NCI-H526 (cell line): ENCODE measurements around the gene STAC3.

ENCODE experiments used
- DNase-seq, 2 experiments: peaks; one replicate each; lab custom pipeline; 2025; lab: John Stamatoyannopoulos, UW

The STAC3 gene

DNA sequence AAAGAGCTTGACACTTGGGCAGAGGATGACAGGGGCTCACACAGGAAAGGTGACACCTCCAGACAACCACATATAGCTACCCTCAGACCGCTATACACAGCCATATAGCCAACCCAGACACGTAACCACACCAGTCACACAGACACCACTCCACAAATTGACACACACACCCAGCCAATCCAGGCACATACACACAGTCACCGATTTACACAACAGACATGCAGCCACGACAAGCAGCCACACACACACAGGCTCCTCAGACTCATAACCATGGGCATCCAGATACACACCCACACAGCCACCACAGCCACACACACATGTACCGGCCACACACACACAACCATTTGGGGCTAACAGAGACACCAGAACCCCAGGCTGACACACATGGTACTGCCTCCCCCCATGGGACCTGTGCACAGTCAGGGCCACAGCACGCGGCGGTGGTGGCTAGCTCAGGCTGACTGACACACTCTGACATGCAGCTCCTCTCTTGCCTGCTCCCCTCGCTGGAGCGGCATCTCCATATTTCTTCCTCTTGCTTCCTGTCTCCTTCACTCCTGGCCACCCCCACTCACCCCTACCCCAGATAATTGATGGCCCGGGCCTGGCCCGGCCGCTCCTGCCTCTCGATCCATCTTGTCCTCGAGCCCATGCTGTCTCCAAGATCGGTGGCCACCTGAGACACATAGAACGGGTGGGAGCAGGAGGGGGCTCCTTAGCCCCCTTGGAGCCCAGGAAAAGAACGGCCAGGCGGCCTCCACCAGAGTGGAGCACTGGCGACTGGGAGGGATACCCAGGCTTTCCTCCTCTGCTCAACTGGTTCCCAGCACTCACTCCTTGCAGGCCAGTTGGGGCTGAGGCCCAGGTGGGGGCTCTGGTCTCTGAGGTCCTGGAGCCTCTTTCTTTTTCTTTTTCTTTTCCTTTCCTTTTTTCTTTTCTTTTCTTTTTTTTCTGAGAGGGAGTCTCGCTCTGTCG, 27.5 kb downstream of the STAC3 start:
- DNase-seq: no peak

DNA sequence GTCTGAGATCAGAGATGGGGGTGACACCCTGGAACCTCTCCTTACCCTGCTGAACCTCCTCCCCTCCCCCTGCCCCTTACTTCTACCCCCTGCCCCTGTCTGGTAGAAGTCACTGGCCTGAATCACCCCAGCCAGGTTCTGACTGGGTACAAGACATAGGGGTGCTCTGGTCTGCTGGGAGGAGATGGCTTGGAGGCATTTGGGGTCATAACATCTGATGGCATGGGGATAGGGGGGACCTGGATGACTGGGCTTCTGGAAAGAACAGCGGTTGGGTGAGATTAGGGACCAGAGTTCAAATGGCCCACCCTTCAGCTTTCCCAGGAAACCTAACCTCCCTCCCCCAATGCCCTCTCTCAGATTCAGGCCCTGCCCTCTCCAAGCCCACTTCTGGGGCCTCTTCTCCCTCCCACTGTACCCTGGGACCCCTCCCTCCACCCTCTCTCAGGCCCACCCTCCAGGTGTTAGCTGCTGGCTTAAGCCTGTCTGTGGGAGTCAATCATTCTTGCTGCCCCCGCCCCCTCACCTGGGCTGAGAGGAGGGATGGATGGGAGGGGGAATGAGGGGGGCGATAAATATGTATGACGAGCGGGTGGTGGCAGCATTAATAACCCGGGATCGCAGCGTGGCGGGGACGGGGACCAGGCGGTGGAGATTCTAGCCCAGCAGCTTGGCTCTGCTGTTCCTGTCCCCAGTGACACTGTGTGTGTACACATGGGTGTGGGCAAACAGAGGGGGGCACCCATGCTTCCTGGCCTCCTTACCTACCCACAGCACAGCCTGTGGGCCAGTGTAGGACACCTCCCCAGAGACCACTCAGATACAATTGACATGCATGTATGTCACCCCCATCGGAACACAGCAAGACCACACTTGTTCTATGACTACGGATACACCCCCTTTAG, 28.4 kb downstream of the STAC3 start:
- DNase-seq: peak in 1 of 2 experiments; percentile 63

GRCh38 chr12:57221169-57221917, 29.6 kb downstream of the STAC3 start:
- no peak for DNase-seq

DNA sequence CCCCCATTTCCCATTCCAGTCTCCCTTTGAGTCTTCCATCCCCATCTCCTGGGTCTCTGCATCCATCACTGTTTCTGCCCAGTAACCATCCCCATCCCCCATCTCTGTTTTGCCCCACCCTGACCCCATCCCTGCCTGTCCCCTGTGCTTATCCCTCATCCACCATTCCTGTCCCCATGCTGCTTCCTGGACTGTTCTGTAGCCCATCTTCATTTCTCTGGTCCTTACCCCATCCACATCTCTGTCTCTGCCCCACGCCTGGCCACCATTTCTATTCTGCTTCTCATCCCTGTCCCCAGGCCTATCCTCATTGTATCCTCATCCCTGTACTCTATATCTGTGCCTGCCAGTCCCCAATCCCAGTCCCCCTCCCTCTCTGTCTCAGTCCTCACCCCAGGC, 30.2 kb downstream of the STAC3 start:
- no peak for DNase-seq

- DNase-seq: peak in 1 of 2 experiments; percentile 28
Measured at GRCh38 chr12:57219993-57220754, 30.8 kb downstream of the STAC3 start.

- DNase-seq: no peak
Measured at GRCh38 chr12:57219205-57219992, 31.6 kb downstream of the STAC3 start.

GRCh38 chr12:57218030-57218853, 32.7 kb downstream of the STAC3 start:
- DNase-seq: peak in 1 of 2 experiments; percentile 50

- DNase-seq: peak in 1 of 2 experiments; percentile 65
Measured at GRCh38 chr12:57216921-57217879, 33.8 kb downstream of the STAC3 start.

GRCh38 chr12:57216014-57216911, 34.7 kb downstream of the STAC3 start, which contains the start of gene NXPH4:
NXPH4 (plus strand) TSS chr12:57216794; CDS start chr12:57216970, 176 bp downstream.
- DNase-seq: peak in 1 of 2 experiments; percentile 91

DNA sequence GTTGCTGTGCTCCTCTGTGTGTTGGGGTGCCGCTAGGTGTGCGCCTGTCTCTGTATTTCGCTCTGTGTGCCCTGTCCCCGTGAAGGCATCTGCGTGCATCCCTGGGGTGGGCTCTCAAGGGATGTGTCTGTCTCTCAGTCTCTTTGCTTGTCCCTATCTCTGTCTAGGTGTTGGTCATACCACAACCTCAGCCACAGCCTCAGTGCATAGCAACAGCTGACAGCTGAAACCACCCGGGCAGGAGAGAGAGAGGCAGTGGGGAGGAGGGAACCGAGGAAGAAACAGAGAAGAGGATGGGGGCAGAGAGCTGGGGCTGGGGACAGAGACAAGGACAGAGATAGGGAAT, 35.3 kb downstream of the STAC3 start:
- DNase-seq: peak in 1 of 2 experiments; percentile 74

DNA sequence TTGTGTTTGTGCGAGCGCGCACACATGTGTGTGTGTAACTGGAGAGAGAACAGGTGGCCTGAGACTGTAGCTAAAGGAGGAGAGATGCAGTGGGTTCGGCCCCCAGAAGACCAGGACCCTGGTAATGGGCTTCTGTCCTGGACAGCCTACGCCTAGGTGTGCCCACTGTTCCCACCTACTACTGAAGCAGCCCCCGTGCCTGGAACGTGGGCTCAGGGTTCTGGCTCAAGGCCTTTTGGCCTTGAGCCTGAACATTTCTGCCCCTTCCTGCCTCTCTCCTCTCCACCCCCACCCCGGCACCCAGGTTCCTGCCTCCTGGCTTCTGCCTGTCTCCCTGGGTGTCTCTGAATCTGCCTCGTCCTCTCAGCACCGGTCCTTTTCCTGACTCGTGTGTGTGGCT, 35.9 kb downstream of the STAC3 start:
- peak in 1 of 2 experiments; percentile 60 for DNase-seq

GRCh38 chr12:57214398-57214781, 36.6 kb downstream of the STAC3 start:
- peak; percentile 80 to 95 for DNase-seq

GRCh38 chr12:57213763-57214397, 37.1 kb downstream of the STAC3 start:
- DNase-seq: peak in 1 of 2 experiments; percentile 53

DNA sequence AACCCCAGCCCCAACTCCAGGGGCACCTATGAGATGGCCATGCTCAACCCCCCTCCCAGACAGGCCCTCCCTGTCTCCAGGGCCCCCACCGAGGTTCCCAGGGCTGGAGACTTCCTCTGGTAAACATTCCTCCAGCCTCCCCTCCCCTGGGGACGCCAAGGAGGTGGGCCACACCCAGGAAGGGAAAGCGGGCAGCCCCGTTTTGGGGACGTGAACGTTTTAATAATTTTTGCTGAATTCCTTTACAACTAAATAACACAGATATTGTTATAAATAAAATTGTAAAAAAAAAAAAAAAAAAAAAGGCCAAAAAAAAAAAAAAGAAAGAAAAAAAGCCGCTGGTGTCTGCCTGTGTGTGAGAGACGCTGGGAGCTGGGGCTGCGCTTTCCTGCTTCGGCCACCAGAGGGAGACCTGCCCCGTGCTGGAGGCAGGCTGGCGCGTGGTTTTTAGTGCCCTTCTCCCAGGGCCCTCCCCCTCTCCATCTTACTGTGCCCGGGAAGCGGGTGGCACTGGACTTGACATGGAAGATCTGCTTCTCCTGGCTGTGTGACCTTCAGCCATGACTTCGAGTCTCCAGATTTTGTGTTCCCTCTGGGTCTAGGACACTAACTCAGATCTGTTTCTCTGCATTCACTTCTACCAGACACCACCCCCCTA, 37.8 kb downstream of the STAC3 start:
- DNase-seq: peak; percentile 54 to 92

- no peak for DNase-seq
Measured at GRCh38 chr12:57212701-57213057, 38.3 kb downstream of the STAC3 start.
